K562 (cell line): ENCODE results near the gene FAM117A. TPM values are rescaled to one million over a fixed set of nuclear protein-coding genes. Genes with fewer than 3 reads are reported as not detected.

ENCODE experiments used
- CBX3 ChIP-seq, 2 experiments: IDR thresholded peaks; 1 replicate in 1 of 2; 2 replicates in 1 of 2; pipeline ENCODE4 v1.6.1; 2012; ENCODE audit warnings: inconsistent platforms in 2 of 2, low read length in 2 of 2, borderline replicate concordance in 1 of 2, control low read depth in 1 of 2
- CC2D1A ChIP-seq: fragments of 450-650 bp; IDR thresholded peaks from 2 replicates; pipeline ENCODE4 v1.6.1; 2017; ENCODE audit warnings: mild to moderate bottlenecking
- GABPA ChIP-seq: fragments of 200-800 bp; sonication (Bioruptor generic); conservative IDR thresholded peaks from 2 replicates; pipeline ENCODE4 v1.6.1; 2016; ENCODE audit warnings: low read depth, missing genetic modification characterization, missing compliant biosample characterization
- GTF2E2 ChIP-seq: fragments of 200-800 bp; sonication (Bioruptor generic); IDR thresholded peaks from 2 replicates; pipeline ENCODE4 v1.6.1; 2016; ENCODE audit warnings: missing genetic modification characterization, missing compliant biosample characterization
- KLF6 ChIP-seq: fragments of 250-450 bp; sonication (Bioruptor Pico); IDR thresholded peaks from 2 replicates; pipeline ENCODE4 v1.4.0; 2020; ENCODE audit warnings: mild to moderate bottlenecking, moderate library complexity, borderline replicate concordance
- MBD2 ChIP-seq: sonication (generic); IDR thresholded peaks from 2 replicates; pipeline ENCODE4 v1.6.1; 2016; ENCODE audit warnings: low read depth, borderline replicate concordance
- MYBL2 ChIP-seq, 2 experiments: fragments of 450-650 bp in 1 of 2; sonication (generic) in 1 of 2; formaldehyde crosslinking in 1 of 2; IDR thresholded peaks; 2 replicates each; pipeline versions ENCODE4 v1.6.1 to v1.8.1; 2017 to 2022; ENCODE audit warnings: borderline replicate concordance in 1 of 2, inconsistent platforms in 1 of 2, low read depth in 1 of 2, mild to moderate bottlenecking in 1 of 2, missing genetic modification reagents in 1 of 2, moderate library complexity in 1 of 2
- RAD21 ChIP-seq, 2 experiments: fragments of 250-450 bp in 1 of 2; fragments of 450-650 bp in 1 of 2; sonication (Bioruptor Pico) in 1 of 2; formaldehyde crosslinking in 1 of 2; IDR thresholded peaks in 1 of 2; conservative IDR thresholded peaks in 1 of 2; 2 replicates each; pipeline versions ENCODE4 v1.4.0 to v1.8.0; 2020 to 2022; ENCODE audit warnings: mild to moderate bottlenecking in 2 of 2, moderate library complexity in 1 of 2
- RB1 ChIP-seq: fragments of 450-650 bp; IDR thresholded peaks from 2 replicates; pipeline ENCODE4 v1.6.1; 2017; ENCODE audit warnings: low read depth, mild to moderate bottlenecking
- SMC3 ChIP-seq: conservative IDR thresholded peaks from 2 replicates; pipeline ENCODE4 v1.6.1; 2011; ENCODE audit warnings: low read depth, low read length, improper control_type of control experiment; ENCODE audit not compliant: insufficient read depth
- SNIP1 ChIP-seq: fragments of 450-650 bp; IDR thresholded peaks from 2 replicates; pipeline ENCODE4 v1.7.1; 2017; ENCODE audit warnings: low read depth, mild to moderate bottlenecking
- SP1 ChIP-seq: sonication (generic); formaldehyde crosslinking; IDR thresholded peaks from 2 replicates; pipeline ENCODE4 v1.8.1; 2022; ENCODE audit warnings: mild to moderate bottlenecking, missing genetic modification reagents
- STAG1 ChIP-seq: sonication (generic); formaldehyde crosslinking; IDR thresholded peaks from 2 replicates; pipeline ENCODE4 v1.5.0; 2020; ENCODE audit warnings: missing genetic modification reagents, borderline replicate concordance
- TRIM24 ChIP-seq, 2 experiments: fragments of 450-650 bp; IDR thresholded peaks; 2 replicates each; pipeline ENCODE4 v1.6.1; 2016
- TSC22D4 ChIP-seq: fragments of 450-650 bp; IDR thresholded peaks from 2 replicates; pipeline ENCODE4 v1.6.1; 2016; ENCODE audit warnings: missing genetic modification characterization, missing biosample characterization, control low read depth
- U2AF1 ChIP-seq: fragments of 200-400 bp; formaldehyde crosslinking; optimal IDR thresholded peaks from 2 replicates; pipeline ENCODE3; 2017; ENCODE audit warnings: mild to moderate bottlenecking, low read depth, low read length, moderate library complexity
- ZKSCAN1 ChIP-seq: fragments of 150-350 bp; IDR thresholded peaks from 2 replicates; pipeline ENCODE4 v1.6.1; 2016; ENCODE audit warnings: low read depth, low read length
- ZNF583 ChIP-seq: fragments of 250-450 bp; sonication (Bioruptor Pico); IDR thresholded peaks from 2 replicates; pipeline ENCODE4 v1.4.0; 2020
- ZNF584 ChIP-seq: fragments of 200-800 bp; sonication (Bioruptor generic); IDR thresholded peaks from 2 replicates; pipeline ENCODE4 v1.6.1; 2016; ENCODE audit warnings: low read depth, mild to moderate bottlenecking, missing genetic modification characterization, missing compliant biosample characterization
- ZNF707 ChIP-seq: fragments of 250-450 bp; sonication (Bioruptor Pico); conservative IDR thresholded peaks from 2 replicates; pipeline ENCODE4 v1.8.0; 2022; ENCODE audit warnings: inconsistent platforms, mild to moderate bottlenecking, moderate library complexity
- ZNF77 ChIP-seq: fragments of 250-450 bp; sonication (Bioruptor Pico); IDR thresholded peaks from 2 replicates; pipeline ENCODE4 v1.5.0; 2020
- ZNF780A ChIP-seq: fragments of 250-450 bp; sonication (Bioruptor Pico); IDR thresholded peaks from 2 replicates; pipeline ENCODE4 v1.5.0; 2021; ENCODE audit warnings: mild to moderate bottlenecking
- polyA plus RNA-seq, 8 experiments: library from polyadenylated mRNA; depleted of rRNA in 4 of 8; stranded (reverse) in 5 of 8; unstranded in 3 of 8; fragments of >200 nt; fragmentation: Nextera tagmentation in 2 of 8; fragmentation: Illumina TruSeq in 1 of 8; extraction: Ambion mirVana in 2 of 8; extraction: Trizol in 1 of 8; gene quantifications; 2 replicates each; pipeline versions ENCODE4 v1.2.1 to v1.2.3, GENCODE V29; 2011 to 2014; ENCODE audit warnings: inconsistent platforms in 1 of 8, missing spikeins in 1 of 8
- total RNA-seq, 7 experiments: library from RNA; depleted of rRNA in 6 of 7; stranded (reverse); fragments of >200 nt in 6 of 7; fragmentation: Illumina TruSeq in 2 of 7; extraction: Trizol in 2 of 7; gene quantifications; 2 replicates each; pipeline versions ENCODE4 v1.2.1 to v1.2.3, GENCODE V29; 2011 to 2021; ENCODE audit warnings: low replicate concordance in 1 of 7
- TF ChIP-seq, protein P1 (sequence below): fragments of 250-450 bp; sonication (Bioruptor Pico); IDR thresholded peaks from 2 replicates; pipeline ENCODE4 v1.6.1; 2021; ENCODE audit warnings: mild to moderate bottlenecking
- TF ChIP-seq, protein P2 (sequence below), 3 experiments: fragments of 200-800 bp in 1 of 3; sonication (Bioruptor generic) in 1 of 3; sonication (generic) in 1 of 3; formaldehyde crosslinking in 1 of 3; IDR thresholded peaks; 2 replicates each; pipeline versions ENCODE4 v1.6.1 to v1.8.0; 2016 to 2022; ENCODE audit warnings: mild to moderate bottlenecking in 2 of 3, missing compliant biosample characterization in 2 of 3, missing genetic modification characterization in 2 of 3, missing genetic modification reagents in 1 of 3
- TF ChIP-seq, protein P3 (sequence below): sonication (generic); formaldehyde crosslinking; IDR thresholded peaks from 2 replicates; pipeline ENCODE4 v1.9.0; 2022; ENCODE audit warnings: mild to moderate bottlenecking, missing genetic modification reagents
- TF ChIP-seq, protein P4 (sequence below): fragments of 450-650 bp; IDR thresholded peaks from 2 replicates; pipeline ENCODE4 v1.6.1; 2016

The FAM117A gene
- total and polyA plus RNA-seq, 9 of the 15 experiments (the other 6 are each of a cell fraction or from before 2014, with no cell fraction given) = 3.1 to 79.7 (median 36.6) TPM

DNA sequence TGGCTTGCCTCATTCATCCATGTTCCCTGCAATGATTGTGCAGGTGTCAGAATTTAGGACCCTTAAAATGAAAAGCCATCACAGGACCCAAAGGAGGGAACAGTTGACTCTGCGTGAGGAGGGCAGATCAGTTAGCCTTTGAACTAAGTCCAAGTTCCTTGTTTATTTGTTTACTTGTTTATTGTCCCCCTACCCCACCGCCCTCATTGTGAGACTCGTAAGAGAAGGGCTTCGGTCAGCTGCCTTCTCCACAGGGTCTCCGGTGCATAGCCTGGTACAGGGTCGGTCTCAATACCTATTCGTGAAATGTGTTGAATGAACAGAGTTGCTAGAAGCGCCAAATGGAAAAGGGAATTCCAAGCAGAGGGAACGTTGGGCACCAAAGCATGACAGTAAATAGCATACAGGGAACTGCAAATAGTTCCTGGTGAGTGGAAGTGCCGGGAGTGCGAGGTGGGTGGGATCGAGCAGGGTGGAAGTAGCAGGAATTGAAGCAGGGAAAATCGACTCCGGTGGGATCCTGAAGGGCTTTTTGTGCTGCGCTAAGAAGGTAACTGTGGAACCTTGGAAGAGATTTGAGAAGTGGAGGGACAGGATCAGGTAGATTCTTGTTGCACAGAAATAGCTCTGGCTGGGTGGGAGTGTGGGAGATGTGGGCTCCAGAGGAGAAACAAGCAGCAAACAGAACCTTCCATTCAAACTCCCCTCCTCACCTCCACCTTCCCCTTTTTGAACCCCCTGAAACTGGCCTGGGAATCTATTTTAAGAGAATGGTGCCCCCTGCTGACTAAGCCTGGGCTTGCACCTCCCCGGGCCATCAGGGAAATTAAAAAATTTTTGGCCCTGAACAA, 68.9 kb downstream of the FAM117A start (continued):
- TF ChIP-seq CBX3 (IDR thresholded peaks at IDR 0.05; ENCODE audit: borderline replicate concordance in 1 of 2, low read length in 2 of 2) (no peak), SNIP1 (no peak), RB1 (0 out of 2 replicates have a peak, but pooled peaks have one; percentile 22), ZNF77 (CRISPR knock-in tag) (no peak), ZNF583 (CRISPR knock-in tag) (no peak), U2AF1 (no peak), ZKSCAN1 (no peak), GTF2E2 (tag) (no peak), ZNF780A (CRISPR knock-in tag) (no peak), SP1 (CRISPR knock-in tag) (0 out of 2 replicates have a peak, but pooled peaks have one; percentile 16), TRIM24 (IDR thresholded peaks at IDR 0.05) (no peak), MYBL2 (IDR thresholded peaks at IDR 0.05; ENCODE audit: low read depth) (no peak), MYBL2 (CRISPR knock-in tag; IDR thresholded peaks at IDR 0.05; ENCODE audit: borderline replicate concordance) (no peak), RAD21 (CRISPR knock-in tag; conservative IDR thresholded peaks at IDR 0.05 in 1 of 2, IDR thresholded peaks at IDR 0.05 in 1 of 2) (peak; percentile 93 to 96), GABPA (tag) (no peak), MBD2 (no peak), KLF6 (CRISPR knock-in tag) (no peak), TSC22D4 (tag) (no peak), SMC3 (peak; percentile 94), ZNF707 (CRISPR knock-in tag) (no peak), ZNF584 (CRISPR knock-in tag) (no peak), CC2D1A (peak; percentile 86), STAG1 (CRISPR knock-in tag) (peak; percentile 59)
- TF ChIP-seq, protein P1, sequence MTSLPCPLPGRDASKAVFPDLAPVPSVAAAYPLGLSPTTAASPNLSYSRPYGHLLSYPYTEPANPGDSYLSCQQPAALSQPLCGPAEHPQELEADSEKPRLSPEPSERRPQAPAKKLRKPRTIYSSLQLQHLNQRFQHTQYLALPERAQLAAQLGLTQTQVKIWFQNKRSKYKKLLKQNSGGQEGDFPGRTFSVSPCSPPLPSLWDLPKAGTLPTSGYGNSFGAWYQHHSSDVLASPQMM = no peak
- TF ChIP-seq, protein P2, sequence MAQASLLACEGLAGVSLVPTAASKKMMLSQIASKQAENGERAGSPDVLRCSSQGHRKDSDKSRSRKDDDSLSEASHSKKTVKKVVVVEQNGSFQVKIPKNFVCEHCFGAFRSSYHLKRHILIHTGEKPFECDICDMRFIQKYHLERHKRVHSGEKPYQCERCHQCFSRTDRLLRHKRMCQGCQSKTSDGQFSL (CRISPR knock-in tag; IDR thresholded peaks at IDR 0.05) = no peak
- TF ChIP-seq, protein P2 (tag; IDR thresholded peaks at IDR 0.05) = no peak
- TF ChIP-seq, protein P3, sequence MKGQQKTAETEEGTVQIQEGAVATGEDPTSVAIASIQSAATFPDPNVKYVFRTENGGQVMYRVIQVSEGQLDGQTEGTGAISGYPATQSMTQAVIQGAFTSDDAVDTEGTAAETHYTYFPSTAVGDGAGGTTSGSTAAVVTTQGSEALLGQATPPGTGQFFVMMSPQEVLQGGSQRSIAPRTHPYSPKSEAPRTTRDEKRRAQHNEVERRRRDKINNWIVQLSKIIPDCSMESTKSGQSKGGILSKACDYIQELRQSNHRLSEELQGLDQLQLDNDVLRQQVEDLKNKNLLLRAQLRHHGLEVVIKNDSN (CRISPR knock-in tag) = no peak
- TF ChIP-seq, protein P4, sequence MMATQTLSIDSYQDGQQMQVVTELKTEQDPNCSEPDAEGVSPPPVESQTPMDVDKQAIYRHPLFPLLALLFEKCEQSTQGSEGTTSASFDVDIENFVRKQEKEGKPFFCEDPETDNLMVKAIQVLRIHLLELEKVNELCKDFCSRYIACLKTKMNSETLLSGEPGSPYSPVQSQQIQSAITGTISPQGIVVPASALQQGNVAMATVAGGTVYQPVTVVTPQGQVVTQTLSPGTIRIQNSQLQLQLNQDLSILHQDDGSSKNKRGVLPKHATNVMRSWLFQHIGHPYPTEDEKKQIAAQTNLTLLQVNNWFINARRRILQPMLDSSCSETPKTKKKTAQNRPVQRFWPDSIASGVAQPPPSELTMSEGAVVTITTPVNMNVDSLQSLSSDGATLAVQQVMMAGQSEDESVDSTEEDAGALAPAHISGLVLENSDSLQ = no peak
